Gastrocnemius medialis (tissue), 4 donors: Measurements from ENCODE around the gene PCSK4.

ENCODE experiments used
- POLR2A ChIP-seq, 2 donors: fragments of 450-650 bp; IDR thresholded peaks; one replicate each; pipeline ENCODE4 v1.6.1; 2017; ENCODE audit warnings: antibody characterized with exemption in 2 of 2, mild to moderate bottlenecking in 2 of 2, moderate library complexity in 2 of 2
- TF ChIP-seq, protein P1 (sequence below), 5 experiments: fragments of 450-650 bp in 3 of 5; fragments of 200-600 bp in 2 of 5; sonication (generic) in 2 of 5; IDR thresholded peaks in 4 of 5; conservative IDR thresholded peaks in 1 of 5; 1 replicate in 4 of 5; 2 replicates in 1 of 5; pipeline ENCODE4 v1.5.1; 2016 to 2019; ENCODE audit warnings: antibody characterized with exemption in 5 of 5, mild to moderate bottlenecking in 3 of 5, moderate library complexity in 3 of 5

DNA sequence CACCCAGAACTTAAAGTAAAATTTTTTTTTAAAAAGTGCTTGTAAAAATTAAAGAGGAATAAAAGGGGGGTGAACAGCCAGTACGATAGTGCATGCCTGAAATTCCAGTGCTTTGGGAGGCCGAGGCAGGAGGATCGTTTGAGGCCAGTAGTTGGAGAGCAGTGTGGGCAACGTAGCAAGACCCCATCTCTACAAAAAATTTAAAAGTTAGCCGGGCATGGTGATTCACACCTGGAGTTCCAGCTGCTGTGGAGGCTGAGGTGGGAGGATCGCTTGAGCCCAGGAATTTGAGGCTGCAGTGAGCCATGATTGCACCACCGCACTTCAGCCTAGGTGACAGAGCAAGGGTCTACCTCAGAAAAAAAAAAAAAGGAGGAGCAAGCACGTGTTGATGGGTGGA is 14.9 kb upstream of the PCSK4 start:
- TF ChIP-seq, protein P1, sequence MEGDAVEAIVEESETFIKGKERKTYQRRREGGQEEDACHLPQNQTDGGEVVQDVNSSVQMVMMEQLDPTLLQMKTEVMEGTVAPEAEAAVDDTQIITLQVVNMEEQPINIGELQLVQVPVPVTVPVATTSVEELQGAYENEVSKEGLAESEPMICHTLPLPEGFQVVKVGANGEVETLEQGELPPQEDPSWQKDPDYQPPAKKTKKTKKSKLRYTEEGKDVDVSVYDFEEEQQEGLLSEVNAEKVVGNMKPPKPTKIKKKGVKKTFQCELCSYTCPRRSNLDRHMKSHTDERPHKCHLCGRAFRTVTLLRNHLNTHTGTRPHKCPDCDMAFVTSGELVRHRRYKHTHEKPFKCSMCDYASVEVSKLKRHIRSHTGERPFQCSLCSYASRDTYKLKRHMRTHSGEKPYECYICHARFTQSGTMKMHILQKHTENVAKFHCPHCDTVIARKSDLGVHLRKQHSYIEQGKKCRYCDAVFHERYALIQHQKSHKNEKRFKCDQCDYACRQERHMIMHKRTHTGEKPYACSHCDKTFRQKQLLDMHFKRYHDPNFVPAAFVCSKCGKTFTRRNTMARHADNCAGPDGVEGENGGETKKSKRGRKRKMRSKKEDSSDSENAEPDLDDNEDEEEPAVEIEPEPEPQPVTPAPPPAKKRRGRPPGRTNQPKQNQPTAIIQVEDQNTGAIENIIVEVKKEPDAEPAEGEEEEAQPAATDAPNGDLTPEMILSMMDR (IDR thresholded peaks at IDR 0.05 in 4 of 5, conservative IDR thresholded peaks at IDR 0.05 in 1 of 5) = no peak
- no peak for TF ChIP-seq POLR2A (IDR thresholded peaks at IDR 0.05)
